Peyer's patch (tissue), 4 donors: ENCODE results near the gene FCGR2B. TPM values are rescaled to one million over a fixed set of nuclear protein-coding genes. Genes with fewer than 3 reads are reported as not detected.
"Not testable (repeated sequence)": the region's sequence is repeated elsewhere in the genome, so short reads cannot be mapped to it uniquely, and the experiment has no call there.

Experiments used
- DNase-seq, 3 donors: peaks; one replicate each; pipeline ENCODE4 v3.0.0-alpha.2; 2017 to 2019
- H3K27ac ChIP-seq, 4 donors: fragments of 200-600 bp; sonication (generic); one replicate each; pipeline ENCODE4 v1.5.1; 2016 to 2019
- H3K27me3 ChIP-seq, 2 donors: fragments of 200-600 bp; sonication (generic); one replicate each; pipeline ENCODE4 v1.5.1; 2019
- H3K36me3 ChIP-seq, 3 donors: fragments of 200-600 bp; sonication (generic); one replicate each; pipeline ENCODE4 v1.5.1; 2016 to 2019
- H3K4me1 ChIP-seq, 4 donors: fragments of 200-600 bp; sonication (generic); one replicate each; pipeline ENCODE4 v1.5.1; 2016 to 2019
- H3K4me3 ChIP-seq, 4 donors: fragments of 200-600 bp; sonication (generic); 1 replicate in 3 of 4; 2 replicates in 1 of 4; pipeline ENCODE4 v1.5.1; 2016 to 2019; ENCODE audit warnings: mild to moderate bottlenecking in 1 of 4
- H3K9me3 ChIP-seq, 4 donors: fragments of 200-600 bp; sonication (generic); one replicate each; pipeline ENCODE4 v1.5.1; 2016 to 2019; ENCODE audit warnings: mild to moderate bottlenecking in 1 of 4
- CTCF ChIP-seq, 6 experiments: fragments of 450-650 bp in 4 of 6; fragments of 200-600 bp in 2 of 6; sonication (generic) in 1 of 6; IDR thresholded peaks; one replicate each; pipeline ENCODE4 v1.5.1; 2017 to 2019; ENCODE audit warnings: antibody characterized with exemption in 6 of 6, mild to moderate bottlenecking in 3 of 6, moderate library complexity in 1 of 6
- POLR2A ChIP-seq, 2 donors: fragments of 450-650 bp; IDR thresholded peaks; one replicate each; pipeline ENCODE4 v1.5.1; 2017; ENCODE audit warnings: antibody characterized with exemption in 2 of 2, mild to moderate bottlenecking in 2 of 2, moderate library complexity in 2 of 2
- total RNA-seq, 4 donors: library from RNA; depleted of rRNA; stranded (reverse); fragments of >200 nt; gene quantifications; one replicate each; pipeline ENCODE4 v1.1.0, GENCODE V29; 2016

FCGR2B gene
- total RNA-seq, 4 donors from 2014 or later = 0.95 to 50.3 (median 10.8) TPM

DNA sequence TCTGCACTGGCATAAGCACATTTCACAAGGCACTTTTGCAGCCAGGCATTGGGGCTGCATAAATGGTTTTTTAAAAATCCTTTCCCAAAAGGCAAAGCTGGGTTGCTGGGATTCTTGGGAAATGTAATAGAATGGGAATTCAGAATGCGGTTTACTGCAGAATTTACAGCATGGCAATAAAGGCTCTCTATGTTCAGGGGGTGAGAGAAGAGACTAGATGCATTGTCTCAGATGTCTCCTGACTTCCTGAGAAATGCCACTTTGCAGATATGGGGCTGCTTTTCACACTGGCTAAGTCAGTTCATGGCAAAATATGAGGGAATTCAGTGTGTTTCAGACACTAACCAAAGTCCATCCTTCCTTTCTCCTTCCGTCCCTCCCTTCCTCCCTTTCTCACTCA lies 13.5 kb downstream of the FCGR2B start:
- no peaks in the 10 kb centered on the region for H3K36me3 ChIP-seq
- no peak overlapping the region for H3K27ac ChIP-seq
- H3K27me3 ChIP-seq = no peaks in the 10 kb centered on the region
- H3K4me1 ChIP-seq = no peaks in the 10 kb centered on the region
- no peak overlapping the region for H3K4me3 ChIP-seq
- no peaks in the 10 kb centered on the region for H3K9me3 ChIP-seq
- no peak for TF ChIP-seq POLR2A (IDR thresholded peaks at IDR 0.05)
- no peak for TF ChIP-seq CTCF (IDR thresholded peaks at IDR 0.05)
- DNase-seq = no peak

GRCh38 chr1:161676958-161677689 lies 14.2 kb downstream of the FCGR2B start:
- Histone ChIP-seq H3K4me3 (no peak overlapping the region), H3K27me3 (no peaks in the 10 kb centered on the region), H3K9me3 (no peaks in the 10 kb centered on the region), H3K4me1 (no peaks in the 10 kb centered on the region), H3K27ac (no peak overlapping the region), H3K36me3 (no peaks in the 10 kb centered on the region)
- no peak for DNase-seq
- no peak for TF ChIP-seq POLR2A (IDR thresholded peaks at IDR 0.05)

- DNase-seq = no peak
- H3K4me1 ChIP-seq = no peaks in the 10 kb centered on the region
- no peak for TF ChIP-seq POLR2A (IDR thresholded peaks at IDR 0.05)
- TF ChIP-seq CTCF (IDR thresholded peaks at IDR 0.05) = no peak
- H3K27ac ChIP-seq = no peak overlapping the region
- no peaks in the 10 kb centered on the region for H3K36me3 ChIP-seq
- no peaks in the 10 kb centered on the region for H3K9me3 ChIP-seq
- no peak overlapping the region for H3K4me3 ChIP-seq
- no peaks in the 10 kb centered on the region for H3K27me3 ChIP-seq
Observed at GRCh38 chr1:161678500-161678899, 15.6 kb downstream of the FCGR2B start.

GRCh38 chr1:161681879-161682278 lies 18.9 kb downstream of the FCGR2B start:
- no peaks in the 10 kb centered on the region for H3K27me3 ChIP-seq
- no peak overlapping the region for H3K4me3 ChIP-seq
- no peak overlapping the region for H3K27ac ChIP-seq
- TF ChIP-seq POLR2A (IDR thresholded peaks at IDR 0.05) (no peak), CTCF (IDR thresholded peaks at IDR 0.05) (no peak)
- no peaks in the 10 kb centered on the region for H3K4me1 ChIP-seq
- H3K36me3 ChIP-seq = no peaks in the 10 kb centered on the region
- no peaks in the 10 kb centered on the region for H3K9me3 ChIP-seq
- no peak for DNase-seq

GRCh38 chr1:161688946-161689345 lies 26.0 kb downstream of the FCGR2B start:
- H3K4me3 ChIP-seq = no peak overlapping the region
- H3K27ac ChIP-seq = no peak overlapping the region
- H3K36me3 ChIP-seq = no peaks in the 10 kb centered on the region
- TF ChIP-seq POLR2A (IDR thresholded peaks at IDR 0.05) (no peak), CTCF (IDR thresholded peaks at IDR 0.05) (no peak)
- no peaks in the 10 kb centered on the region for H3K27me3 ChIP-seq
- DNase-seq = no peak
- H3K9me3 ChIP-seq = no peaks in the 10 kb centered on the region
- H3K4me1 ChIP-seq = no peaks in the 10 kb centered on the region

DNA sequence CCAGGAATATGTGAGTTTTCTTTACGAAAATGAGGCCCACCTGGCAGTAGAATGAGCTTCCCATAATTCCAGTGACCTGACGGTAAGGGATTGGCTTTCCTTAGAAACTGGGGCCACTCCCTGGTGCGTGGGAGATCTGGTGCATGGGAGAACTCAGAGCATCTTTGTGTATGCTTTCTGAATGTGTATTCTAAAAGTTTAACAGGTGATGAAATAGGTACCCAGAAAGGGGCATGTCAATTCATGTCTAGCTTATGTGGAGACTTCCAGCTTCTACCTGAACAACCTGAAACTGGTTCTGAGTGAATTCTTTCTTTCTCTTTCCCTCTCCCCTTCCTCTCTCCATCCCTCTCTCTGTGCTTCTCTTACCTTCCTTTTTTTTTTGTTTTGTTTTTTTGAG lies 28.9 kb downstream of the FCGR2B start:
- TF ChIP-seq CTCF (IDR thresholded peaks at IDR 0.05) (no peak), POLR2A (IDR thresholded peaks at IDR 0.05) (no peak)
- H3K27ac ChIP-seq = no peak overlapping the region
- no peaks in the 10 kb centered on the region for H3K4me1 ChIP-seq
- no peaks in the 10 kb centered on the region for H3K36me3 ChIP-seq
- H3K27me3 ChIP-seq = no peaks in the 10 kb centered on the region
- H3K9me3 ChIP-seq = no peaks in the 10 kb centered on the region
- H3K4me3 ChIP-seq = no peak overlapping the region
- no peak for DNase-seq

DNA sequence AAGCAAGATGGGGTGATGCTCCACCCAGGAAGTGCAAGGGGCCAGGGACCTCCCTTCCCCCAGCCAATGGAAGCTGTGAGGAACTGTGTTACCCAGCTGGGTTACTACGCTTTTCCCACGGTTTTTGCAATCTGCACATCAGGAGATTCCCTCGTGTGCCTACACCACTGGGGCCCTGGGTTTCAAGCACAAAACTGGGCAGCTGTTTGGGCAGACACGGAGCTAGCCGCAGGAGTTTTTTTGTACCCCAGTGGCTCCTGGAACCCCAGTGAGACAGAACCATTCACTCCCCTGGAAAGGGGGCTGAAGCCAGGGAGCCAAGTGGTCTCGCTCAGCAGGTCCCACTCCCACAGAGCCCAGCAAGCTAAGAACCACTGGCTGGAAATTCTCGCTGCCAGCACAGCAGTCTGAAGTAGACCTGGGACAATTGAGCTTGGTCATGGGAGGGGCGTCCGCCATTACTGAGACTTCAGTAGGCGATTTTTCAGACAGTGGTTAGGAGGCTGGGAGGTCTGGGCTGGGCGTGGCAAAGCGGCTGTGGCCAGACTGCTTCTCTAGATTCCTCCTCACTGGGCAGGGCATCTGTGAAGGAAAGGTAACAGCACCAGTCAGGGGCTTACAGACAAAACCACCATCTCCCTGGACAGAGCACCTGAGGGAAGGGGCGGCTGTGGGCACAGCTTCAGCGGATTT lies 30.2 kb downstream of the FCGR2B start:
- not testable (repeated sequence) for H3K27ac ChIP-seq, H3K4me1 ChIP-seq, H3K9me3 ChIP-seq, DNase-seq, H3K27me3 ChIP-seq, H3K4me3 ChIP-seq, H3K36me3 ChIP-seq

DNA sequence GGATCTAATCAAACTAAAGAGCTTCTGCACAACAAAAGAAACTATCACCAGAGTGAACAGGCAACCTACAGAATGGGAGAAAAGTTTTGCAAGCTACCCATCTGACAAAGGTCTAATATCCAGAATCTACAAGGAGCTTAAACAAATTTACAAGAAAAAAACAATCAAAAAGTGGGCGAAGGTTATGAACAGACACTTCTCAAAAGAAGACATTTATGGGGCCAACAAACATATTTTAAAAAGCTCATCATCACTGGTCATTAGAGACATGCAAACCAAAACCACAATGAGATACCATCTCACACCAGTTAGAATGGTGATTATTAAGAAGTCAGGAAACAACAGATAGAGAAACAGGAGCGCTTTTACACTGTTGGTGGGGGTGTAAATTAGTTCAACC lies 35.4 kb downstream of the FCGR2B start:
- not testable (repeated sequence) for H3K9me3 ChIP-seq, H3K4me3 ChIP-seq, DNase-seq, H3K27ac ChIP-seq, H3K27me3 ChIP-seq, H3K4me1 ChIP-seq, H3K36me3 ChIP-seq
